A673 (cell line): ENCODE data around the gene EXOSC10. TPM values are rescaled to one million over a fixed set of nuclear protein-coding genes. Genes with fewer than 3 reads are reported as not detected.

Experiments
- BruUV-seq: library from RNA; stranded (reverse); fragments of 400-500 nt; replicated peaks from 2 replicates; lab custom pipeline; 2021; lab: Mats Ljungman, UMichigan
- CTCF ChIA-PET: fragments of 300-600 bp; sonication (Branson Sonifier 250); formaldehyde crosslinking; loops from one replicate; lab custom pipeline; 2022; ENCODE audit warnings: antibody characterized with exemption; lab: Charles Lee
- POLR2A ChIA-PET: fragments of 300-600 bp; sonication (Branson Sonifier 250); formaldehyde crosslinking; loops from one replicate; lab custom pipeline; 2022; ENCODE audit warnings: antibody characterized with exemption; ENCODE audit not compliant: low non-redundant PET; lab: Charles Lee
- DNase-seq: peaks from one replicate; pipeline ENCODE4 v3.0.0-alpha.2; 2015; ENCODE audit warnings: low spot score
- H3K27ac ChIP-seq: fragments of 200-600 bp; sonication (generic); 2 replicates; pipeline ENCODE4 v1.5.1; 2016; ENCODE audit warnings: mixed run types, low read depth, mild to moderate bottlenecking, mixed read lengths, antibody characterized with exemption, low read length; ENCODE audit not compliant: poor library complexity, severe bottlenecking
- H3K27me3 ChIP-seq: fragments of 200-600 bp; sonication (generic); replicated peaks from 2 replicates; pipeline ENCODE4 v1.6.1; 2017; ENCODE audit warnings: mixed run types, low read depth, mild to moderate bottlenecking, mixed read lengths, antibody characterized with exemption, low read length; ENCODE audit not compliant: insufficient read depth, poor library complexity
- H3K36me3 ChIP-seq: fragments of 200-600 bp; sonication (generic); 2 replicates; pipeline ENCODE4 v1.6.1; 2016; ENCODE audit warnings: mixed run types, mild to moderate bottlenecking, mixed read lengths, antibody characterized with exemption, low read length; ENCODE audit not compliant: insufficient read depth, poor library complexity, severe bottlenecking
- H3K4me1 ChIP-seq: fragments of 200-600 bp; sonication (generic); 2 replicates; pipeline ENCODE4 v1.6.1; 2017; ENCODE audit warnings: mixed run types, mild to moderate bottlenecking, mixed read lengths, antibody characterized with exemption, low read length; ENCODE audit not compliant: insufficient read depth, poor library complexity, severe bottlenecking
- H3K4me3 ChIP-seq: fragments of 200-600 bp; sonication (generic); 2 replicates; pipeline ENCODE4 v1.5.1; 2016; ENCODE audit warnings: low read depth, mixed run types, mild to moderate bottlenecking, mixed read lengths, low read length; ENCODE audit not compliant: poor library complexity, severe bottlenecking
- H3K9me3 ChIP-seq: fragments of 200-600 bp; sonication (generic); 2 replicates; pipeline ENCODE4 v1.6.1; 2016; ENCODE audit warnings: mixed run types, low read depth, mild to moderate bottlenecking, mixed read lengths, antibody characterized with exemption, low read length; ENCODE audit not compliant: poor library complexity, severe bottlenecking
- CTCF ChIP-seq: fragments of 300-800, 200-600 bp; sonication (generic); conservative IDR thresholded peaks from 2 replicates; pipeline ENCODE4 v1.5.1; 2017; ENCODE audit warnings: low read depth, mild to moderate bottlenecking, antibody characterized with exemption, low read length, moderate library complexity, mixed read lengths
- EZH2 ChIP-seq: fragments of 200-600 bp; sonication (generic); IDR thresholded peaks from 2 replicates; pipeline ENCODE4 v1.6.1; 2017; ENCODE audit warnings: borderline replicate concordance, low read depth, mild to moderate bottlenecking, mixed read lengths, antibody characterized with exemption, low read length; ENCODE audit not compliant: poor library complexity, severe bottlenecking
- intact Hi-C: fragments of 100-400 bp; cut with micrococcal nuclease; formaldehyde crosslinking; loops from one replicate; pipeline ENCODE4 v1.10.0; 2022; ENCODE audit not compliant: unreplicated experiment
- total RNA-seq: library from RNA; stranded (reverse); gene quantifications from 2 replicates; pipeline ENCODE4 v1.2.3, GENCODE V29; 2021

EXOSC10 gene
- total RNA-seq, 1 experiment from 2014 or later = 119 TPM

GRCh38 chr1:11068600-11069473 lies 30.8 kb downstream of the EXOSC10 start:
- no peaks in the 10 kb centered on the region for H3K9me3 ChIP-seq
- intact Hi-C loops = no loop called here
- no peak for DNase-seq
- no peak overlapping the region for H3K4me3 ChIP-seq
- no peaks in the 10 kb centered on the region for H3K27me3 ChIP-seq
- H3K27ac ChIP-seq = no peak overlapping the region
- ChIA-PET POLR2A (no interaction called here), CTCF (interaction anchor here (0.6 kb wide), 1 partner anchor 14 kb away, joined by 10 read pairs; no protein-coding TSS in a partner anchor)
- H3K4me1 ChIP-seq = no peaks in the 10 kb centered on the region
- H3K36me3 ChIP-seq = peaks cover 78% of the 10 kb centered on the region
- TF ChIP-seq EZH2 (no peak), CTCF (no peak)
- BruUV-seq = no TSS peak

- POLR2A ChIA-PET = no interaction called here
- no TSS peak for BruUV-seq
Observed at GRCh38 chr1:11067716-11068599, 31.7 kb downstream of the EXOSC10 start.

More at GRCh38 chr1:11067716-11068599, 31.7 kb downstream of the EXOSC10 start:
- intact Hi-C loops = no loop called here
- TF ChIP-seq CTCF (no peak), EZH2 (no peak)
- Histone ChIP-seq H3K27me3 (no peaks in the 10 kb centered on the region), H3K9me3 (no peaks in the 10 kb centered on the region), H3K27ac (no peak overlapping the region), H3K36me3 (peaks cover 77% of the 10 kb centered on the region), H3K4me1 (no peaks in the 10 kb centered on the region), H3K4me3 (no peak overlapping the region)
- no peak for DNase-seq
- CTCF ChIA-PET = interaction anchor here (0.6 kb wide), 1 partner anchor 13 kb away, joined by 10 read pairs; no protein-coding TSS in a partner anchor
